ENCODE measurements around the gene TRAPPC5.
A peak's percentile ranks its signal among the peaks of the same experiment; 100 is the strongest.

The TRAPPC5 gene

GRCh38 chr19:7646426-7646700 lies 34.3 kb upstream of the TRAPPC5 start:
- DNase-seq: no peak

GRCh38 chr19:7647156-7647555 lies 33.5 kb upstream of the TRAPPC5 start:
- DNase-seq: no peak

GRCh38 chr19:7648265-7649014 lies 32.2 kb upstream of the TRAPPC5 start:
- no peak for DNase-seq

GRCh38 chr19:7650148-7650547 lies 30.5 kb upstream of the TRAPPC5 start:
- DNase-seq: no peak

GRCh38 chr19:7652061-7652641 lies 28.5 kb upstream of the TRAPPC5 start:
- DNase-seq: peak; percentile 96

- no peak for DNase-seq
These were observed 26.2 kb upstream of the TRAPPC5 start for GRCh38 chr19:7654401-7654800.

- DNase-seq: no peak
These were observed 25.1 kb upstream of the TRAPPC5 start for GRCh38 chr19:7655581-7655980.

GRCh38 chr19:7657131-7657751 lies 23.4 kb upstream of the TRAPPC5 start:
- no peak for DNase-seq

- DNase-seq: peak; percentile 66
These were observed 22.4 kb upstream of the TRAPPC5 start for GRCh38 chr19:7658219-7658686.

- no peak for DNase-seq
These were observed 18.7 kb upstream of the TRAPPC5 start for GRCh38 chr19:7661744-7662538.

- no peak for DNase-seq
These were observed 18.0 kb upstream of the TRAPPC5 start for GRCh38 chr19:7662657-7663056.

GRCh38 chr19:7663706-7664105 lies 16.9 kb upstream of the TRAPPC5 start:
- DNase-seq: no peak

- DNase-seq: peak; percentile 59
These were observed 15.6 kb upstream of the TRAPPC5 start for GRCh38 chr19:7665076-7665475.

GRCh38 chr19:7668842-7669241 lies 11.8 kb upstream of the TRAPPC5 start, which contains the start of gene RETN:
RETN (plus strand) TSS chr19:7669049; CDS start chr19:7669327, 278 bp downstream.
- no peak for DNase-seq

GRCh38 chr19:7669641-7670040 lies 11.0 kb upstream of the TRAPPC5 start:
- DNase-seq: no peak

- DNase-seq: peak; percentile 79
These were observed 10.4 kb upstream of the TRAPPC5 start for GRCh38 chr19:7670150-7670783.

- no peak for DNase-seq
These were observed 9.8 kb upstream of the TRAPPC5 start for GRCh38 chr19:7670790-7671189.

GRCh38 chr19:7672522-7672921 lies 8.1 kb upstream of the TRAPPC5 start:
- no peak for DNase-seq

- DNase-seq: peak; percentile 82
These were observed 6.3 kb upstream of the TRAPPC5 start for GRCh38 chr19:7674010-7675005.

GRCh38 chr19:7676376-7676775 lies 4.3 kb upstream of the TRAPPC5 start:
- no peak for DNase-seq

GRCh38 chr19:7676854-7677253 lies 3.8 kb upstream of the TRAPPC5 start, which contains the start of gene MCEMP1:
MCEMP1 (plus strand) TSS chr19:7677090; CDS start chr19:7677121, 31 bp downstream.
- DNase-seq: no peak

Data from eye (tissue), 1 donor.